Psoas muscle (tissue), 8 donors: ENCODE data around the gene ROR2. TPM values are rescaled to one million over a fixed set of nuclear protein-coding genes. Genes with fewer than 3 reads are reported as not detected.

Experiments
- ATAC-seq, 4 donors: fragments of 200-7000 bp; cut with Tn5 transposase; one replicate each; pipeline ENCODE4 v1.9.1; 2020; ENCODE audit warnings: moderate library complexity in 3 of 4, mild to moderate bottlenecking in 2 of 4
- DNase-seq, 2 donors: peaks; one replicate each; pipeline ENCODE4 v3.0.0-alpha.2; 2020
- H3K27ac ChIP-seq: fragments of 200-600 bp; one replicate; pipeline ENCODE4 v1.8.0; 2022
- H3K27me3 ChIP-seq, 3 donors: fragments of 200-600 bp in 1 of 3; one replicate each; pipeline versions ENCODE4 v1.6.1 to v1.8.0; 2013 to 2022; ENCODE audit warnings: low read length in 2 of 3, mild to moderate bottlenecking in 2 of 3, moderate library complexity in 1 of 3; ENCODE audit not compliant: insufficient read depth in 3 of 3
- H3K36me3 ChIP-seq, 2 donors: fragments of 200-600 bp in 1 of 2; one replicate each; pipeline versions ENCODE4 v1.6.1 to v1.8.0; 2013 to 2022; ENCODE audit warnings: low read depth in 1 of 2, mild to moderate bottlenecking in 1 of 2, moderate library complexity in 1 of 2; ENCODE audit not compliant: insufficient read depth in 1 of 2
- H3K4me1 ChIP-seq: fragments of 200-600 bp; one replicate; pipeline ENCODE4 v1.8.0; 2022
- H3K4me3 ChIP-seq: fragments of 200-600 bp; one replicate; pipeline ENCODE4 v1.8.0; 2022; ENCODE audit warnings: mild to moderate bottlenecking
- H3K9me3 ChIP-seq: fragments of 200-600 bp; one replicate; pipeline ENCODE4 v1.8.0; 2022
- WGBS, 3 donors: extraction: QIAGEN DNeasy Blood & Tissue Kit; methylation state at CpG; one replicate each; pipeline versions ENCODE4 v1.1.6 to v1.1.7; 2013; 5-methylcytosine and 5-hydroxymethylcytosine counted together
- intact Hi-C, 2 donors: fragments of 100-400 bp; cut with DNase I; formaldehyde crosslinking; loops; one replicate each; pipeline versions ENCODE4 v1.11.0 to v1.14.2; 2022
- polyA plus RNA-seq, 3 donors: library from polyadenylated mRNA; stranded (reverse); fragments of 200-250 nt; gene quantifications; one replicate each; pipeline ENCODE4 v1.2.3, GENCODE V29; 2013
- total RNA-seq, 4 donors: library from RNA; stranded (reverse); fragmentation: NEBNext Ultra II Directional in 2 of 4; extraction: Animal tissue kit (Norgen Biotek cat#: 25700) in 2 of 4; gene quantifications; one replicate each; pipeline versions ENCODE4 v1.2.1 to v1.2.4, GENCODE V29; 2021 to 2023
- TF ChIP-seq, protein P1 (sequence below): fragments of 200-600 bp; IDR thresholded peaks from one replicate; pipeline ENCODE4 v1.8.0; 2022; ENCODE audit warnings: antibody characterized with exemption
- donor health status: healthy with polysubstance abuse.
- donor health status: DM: no; HTN: no; CAD: no; lungs with moderate emphysema.
- donor health status: Bipolar disorder and iron deficiency.
- donor health status: healthy.
- donor health status: DM: yes; HTN: yes; CAD: no.
- donor health status: DM: no; HTN: no; CAD: no.
- donor health status: DM: no; HTN: no; CAD: no.
- donor health status: DM: yes; HTN: yes; CAD: no.

Gene ROR2
- total and polyA plus RNA-seq, 7 donors: 0.05 to 0.52 (median 0.15) TPM

DNA sequence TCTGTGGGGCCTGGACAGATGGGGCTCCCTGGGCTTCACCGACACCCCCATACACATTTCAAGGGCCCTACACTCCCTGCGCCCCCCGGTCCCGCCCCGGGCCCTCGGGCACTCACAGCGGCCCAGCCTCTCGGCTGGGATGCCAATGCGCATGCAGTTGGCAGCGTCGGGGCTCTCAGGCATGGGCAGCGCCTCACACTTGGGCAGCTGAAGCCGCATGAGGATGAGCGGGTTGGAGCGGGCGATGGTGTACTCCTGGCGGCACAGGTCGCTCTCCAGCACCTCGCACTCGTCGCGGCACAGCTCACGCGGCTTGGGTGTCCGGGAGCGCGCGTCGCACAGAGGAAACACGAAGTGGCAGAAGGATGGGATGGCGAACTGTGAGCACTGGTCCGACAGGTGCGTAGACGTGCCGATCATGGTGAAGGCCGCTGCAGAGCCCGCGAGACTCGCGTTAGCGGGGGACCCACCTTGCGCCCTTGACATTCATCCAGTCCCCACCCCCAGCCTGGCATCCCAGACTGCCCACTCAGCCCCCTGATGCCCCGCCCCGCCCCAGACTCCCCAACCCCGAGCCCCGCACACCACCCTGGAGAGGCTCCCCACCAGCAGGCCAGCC lies 216.9 kb downstream of the ROR2 start:
- no peak for DNase-seq
- intact Hi-C loops: loop anchor here in 1 of 2 donors (2.0 kb wide), 1 partner anchor 20 kb away; no protein-coding TSS in a partner anchor
- no peak for ATAC-seq
- TF ChIP-seq, protein P1, sequence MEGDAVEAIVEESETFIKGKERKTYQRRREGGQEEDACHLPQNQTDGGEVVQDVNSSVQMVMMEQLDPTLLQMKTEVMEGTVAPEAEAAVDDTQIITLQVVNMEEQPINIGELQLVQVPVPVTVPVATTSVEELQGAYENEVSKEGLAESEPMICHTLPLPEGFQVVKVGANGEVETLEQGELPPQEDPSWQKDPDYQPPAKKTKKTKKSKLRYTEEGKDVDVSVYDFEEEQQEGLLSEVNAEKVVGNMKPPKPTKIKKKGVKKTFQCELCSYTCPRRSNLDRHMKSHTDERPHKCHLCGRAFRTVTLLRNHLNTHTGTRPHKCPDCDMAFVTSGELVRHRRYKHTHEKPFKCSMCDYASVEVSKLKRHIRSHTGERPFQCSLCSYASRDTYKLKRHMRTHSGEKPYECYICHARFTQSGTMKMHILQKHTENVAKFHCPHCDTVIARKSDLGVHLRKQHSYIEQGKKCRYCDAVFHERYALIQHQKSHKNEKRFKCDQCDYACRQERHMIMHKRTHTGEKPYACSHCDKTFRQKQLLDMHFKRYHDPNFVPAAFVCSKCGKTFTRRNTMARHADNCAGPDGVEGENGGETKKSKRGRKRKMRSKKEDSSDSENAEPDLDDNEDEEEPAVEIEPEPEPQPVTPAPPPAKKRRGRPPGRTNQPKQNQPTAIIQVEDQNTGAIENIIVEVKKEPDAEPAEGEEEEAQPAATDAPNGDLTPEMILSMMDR: no peak
- Histone ChIP-seq H3K4me1 (no peaks in the 10 kb centered on the region), H3K27ac (no peak overlapping the region), H3K9me3 (no peaks in the 10 kb centered on the region), H3K36me3 (no peaks in the 10 kb centered on the region), H3K27me3 (no peaks in the 10 kb centered on the region), H3K4me3 (no peak overlapping the region)
- WGBS, 3 donors: 94 to 97% (median 96%) methylated on average over 43 to 46 of the region's 46 CpGs

DNA sequence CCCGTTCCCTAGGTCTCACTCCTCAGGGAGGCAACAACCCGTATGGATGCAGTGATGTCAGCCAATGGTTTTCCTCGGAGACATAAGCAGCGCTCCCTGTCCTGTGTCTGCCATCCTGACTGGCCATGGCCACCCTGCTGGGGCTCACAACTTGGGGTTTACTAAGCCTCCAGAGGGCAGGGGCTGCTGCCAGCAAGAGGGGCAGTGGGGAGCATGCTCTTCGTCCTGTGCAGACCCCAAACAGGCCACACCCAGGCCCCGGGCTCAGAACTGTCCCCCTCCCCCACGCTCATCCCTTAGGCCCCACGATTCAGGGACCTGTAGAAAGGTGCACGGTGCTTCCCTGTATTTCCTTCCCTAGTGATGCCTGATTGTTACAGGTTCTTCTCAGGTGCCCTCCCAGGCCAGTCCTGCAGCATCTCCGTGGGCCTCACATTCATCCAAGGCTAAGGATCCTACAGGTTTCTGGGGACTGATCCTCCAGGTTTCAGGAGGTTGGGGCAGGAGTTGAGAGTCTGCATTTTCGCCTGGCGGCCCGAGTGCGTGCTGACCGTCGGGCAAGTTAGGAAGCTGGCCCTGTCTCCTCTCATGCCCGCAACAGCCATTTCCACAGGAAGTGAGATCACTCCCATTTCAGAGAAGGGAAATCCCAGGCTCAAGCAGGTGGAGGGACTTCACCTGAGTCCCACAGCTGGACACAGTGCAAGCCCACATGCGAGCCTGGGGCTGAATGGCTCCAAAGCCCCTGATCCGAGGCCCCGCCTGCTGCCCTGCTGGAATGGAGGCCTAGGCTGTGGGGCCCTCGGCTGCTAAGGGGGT lies 217.6 kb downstream of the ROR2 start:
- TF ChIP-seq, protein P1: no peak
- no peak for ATAC-seq
- DNase-seq: no peak
- WGBS, 3 donors: 82 to 85% (median 84%) methylated on average over 21 of the region's 21 CpGs
- intact Hi-C loops: loop anchor here in 1 of 2 donors (2.0 kb wide), 1 partner anchor 20 kb away; no protein-coding TSS in a partner anchor
- H3K27me3 ChIP-seq: no peaks in the 10 kb centered on the region
- no peak overlapping the region for H3K4me3 ChIP-seq
- H3K27ac ChIP-seq: no peak overlapping the region
- H3K36me3 ChIP-seq: no peaks in the 10 kb centered on the region
- no peaks in the 10 kb centered on the region for H3K9me3 ChIP-seq
- H3K4me1 ChIP-seq: no peaks in the 10 kb centered on the region

DNA sequence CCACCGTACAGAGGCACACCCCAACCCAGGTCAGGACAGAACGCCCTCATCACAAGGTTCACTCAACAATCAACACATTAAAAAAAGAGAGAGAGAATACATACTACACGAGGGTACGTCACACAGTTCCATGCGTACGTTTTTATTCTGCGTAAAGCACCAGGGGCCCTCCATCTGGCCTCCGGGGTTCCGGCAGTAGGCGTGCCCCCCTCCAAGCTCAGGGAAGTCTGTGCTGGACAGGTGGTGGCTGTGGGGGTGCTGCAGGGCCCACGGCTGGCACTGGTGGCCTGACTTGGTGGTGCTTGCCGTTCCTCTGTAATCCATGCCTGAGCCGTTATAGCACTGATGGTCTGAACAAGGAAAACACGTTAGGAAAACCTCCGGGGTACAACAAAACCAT lies 219.2 kb downstream of the ROR2 start:
- Histone ChIP-seq H3K4me1 (no peaks in the 10 kb centered on the region), H3K9me3 (no peaks in the 10 kb centered on the region), H3K4me3 (no peak overlapping the region), H3K36me3 (no peaks in the 10 kb centered on the region), H3K27me3 (peaks cover 0 to 1% (median 0%) of the 10 kb centered on the region in 3 donors), H3K27ac (no peak overlapping the region)
- ATAC-seq: no peak
- intact Hi-C loops: no loop called here
- TF ChIP-seq, protein P1: no peak
- DNase-seq: no peak
- WGBS, 3 donors: 86 to 89% (median 87%) methylated on average over 15 of the region's 15 CpGs

DNA sequence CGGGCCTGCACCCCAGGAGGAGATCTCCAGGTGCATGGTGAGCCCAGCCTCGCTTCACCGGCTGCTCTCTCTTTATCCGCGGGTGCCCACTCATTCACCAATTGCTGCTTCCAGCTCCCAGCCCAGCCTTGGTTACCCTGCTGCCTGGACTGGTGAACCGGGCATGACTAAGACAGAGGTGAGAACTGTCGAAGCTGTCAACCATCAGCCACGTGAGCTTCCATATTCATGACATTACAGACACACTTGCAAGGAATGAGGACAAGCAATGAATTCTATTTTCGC lies 220.5 kb downstream of the ROR2 start:
- H3K27ac ChIP-seq: no peak overlapping the region

More for the DNA sequence above, 220.5 kb downstream of the ROR2 start:
- Histone ChIP-seq H3K27me3 (peaks cover 0 to 1% (median 0%) of the 10 kb centered on the region in 3 donors), H3K4me3 (no peak overlapping the region), H3K9me3 (no peaks in the 10 kb centered on the region), H3K4me1 (no peaks in the 10 kb centered on the region), H3K36me3 (no peaks in the 10 kb centered on the region)
- ATAC-seq: no peak
- intact Hi-C loops: loop anchor here in 1 of 2 donors (5.0 kb wide), 1 partner anchor 812 kb away; no protein-coding TSS in a partner anchor
- DNase-seq: no peak
- WGBS, 3 donors: 75 to 81% (median 78%) methylated on average over 9 of the region's 9 CpGs
- TF ChIP-seq, protein P1: no peak
